Mesenchymal stem cell (in vitro differentiated cells and primary cell): ENCODE measurements around the gene ID1.
A peak's percentile ranks its signal among the peaks of the same experiment; 100 is the strongest.

ENCODE experiments used
- DNase-seq: peaks from one replicate; pipeline ENCODE4 v3.0.0-alpha.2; 2013
- H2AFZ ChIP-seq: one replicate; pipeline ENCODE4 v1.6.1; 2013; ENCODE audit warnings: low read depth, mild to moderate bottlenecking, control low read depth, inconsistent platforms, low read length, moderate library complexity
- H2AK5ac ChIP-seq: 2 replicates; pipeline ENCODE4 v1.6.1; 2013; ENCODE audit warnings: low read length, moderate library complexity, mild to moderate bottlenecking, inconsistent platforms; ENCODE audit not compliant: severe bottlenecking
- H2BK120ac ChIP-seq: one replicate; pipeline ENCODE4 v1.6.1; 2013; ENCODE audit warnings: low read depth, mild to moderate bottlenecking, inconsistent platforms, low read length, moderate library complexity
- H2BK12ac ChIP-seq, 2 experiments: one replicate each; pipeline ENCODE4 v1.6.1; 2013; ENCODE audit warnings: inconsistent platforms in 2 of 2, low read length in 2 of 2, mild to moderate bottlenecking in 2 of 2, moderate library complexity in 2 of 2, control low read depth in 1 of 2
- H2BK15ac ChIP-seq: one replicate; pipeline ENCODE4 v1.6.1; 2013; ENCODE audit warnings: mild to moderate bottlenecking, low read depth, inconsistent platforms; ENCODE audit not compliant: poor library complexity, severe bottlenecking
- H2BK5ac ChIP-seq: 2 replicates; pipeline ENCODE4 v1.6.1; 2013; ENCODE audit warnings: low read depth, mild to moderate bottlenecking, low read length, control low read depth, inconsistent platforms; ENCODE audit not compliant: poor library complexity, severe bottlenecking
- H3K14ac ChIP-seq, 2 experiments: one replicate each; pipeline ENCODE4 v1.6.1; 2013; ENCODE audit warnings: inconsistent platforms in 2 of 2, low read length in 2 of 2, control low read depth in 1 of 2, mild to moderate bottlenecking in 1 of 2, moderate library complexity in 1 of 2
- H3K18ac ChIP-seq, 2 experiments: one replicate each; pipeline ENCODE4 v1.6.1; 2013; ENCODE audit warnings: inconsistent platforms in 2 of 2, low read length in 2 of 2, control low read depth in 1 of 2, low read depth in 1 of 2, mild to moderate bottlenecking in 1 of 2
- H3K23ac ChIP-seq, 2 experiments: one replicate each; pipeline ENCODE4 v1.6.1; 2013; ENCODE audit warnings: inconsistent platforms in 2 of 2, low read length in 2 of 2, mild to moderate bottlenecking in 2 of 2, moderate library complexity in 2 of 2, control low read depth in 1 of 2
- H3K27ac ChIP-seq: 2 replicates; pipeline ENCODE4 v1.5.1; 2013; ENCODE audit warnings: mild to moderate bottlenecking, moderate library complexity, low read length, control low read depth, inconsistent platforms; ENCODE audit not compliant: poor library complexity, severe bottlenecking
- H3K27me3 ChIP-seq, 2 experiments: 2 replicates each; pipeline versions ENCODE4 v1.6.1 to v1.7.0; 2013; ENCODE audit warnings: low read length in 2 of 2, mild to moderate bottlenecking in 2 of 2, moderate library complexity in 2 of 2, control low read depth in 1 of 2, inconsistent platforms in 1 of 2; ENCODE audit not compliant: control insufficient read depth in 1 of 2, insufficient read depth in 1 of 2
- H3K36me3 ChIP-seq, 2 experiments: 2 replicates each; pipeline versions ENCODE4 v1.6.1 to v1.7.0; 2013; ENCODE audit warnings: low read length in 2 of 2, control low read depth in 1 of 2, inconsistent platforms in 1 of 2, low read depth in 1 of 2, mild to moderate bottlenecking in 1 of 2; ENCODE audit not compliant: insufficient read depth in 2 of 2, control insufficient read depth in 1 of 2
- H3K4ac ChIP-seq, 2 experiments: one replicate each; pipeline ENCODE4 v1.6.1; 2013; ENCODE audit warnings: inconsistent platforms in 2 of 2, low read length in 2 of 2, mild to moderate bottlenecking in 2 of 2, moderate library complexity in 2 of 2, control low read depth in 1 of 2, low read depth in 1 of 2
- H3K4me1 ChIP-seq: 2 replicates; pipeline ENCODE4 v1.6.1; 2013; ENCODE audit warnings: low read depth, low read length, control low read depth; ENCODE audit not compliant: control insufficient read depth, insufficient read depth
- H3K4me2 ChIP-seq: 2 replicates; pipeline ENCODE4 v1.6.1; 2013; ENCODE audit warnings: low read length, mild to moderate bottlenecking, inconsistent platforms; ENCODE audit not compliant: poor library complexity, severe bottlenecking
- H3K4me3 ChIP-seq, 2 experiments: 2 replicates each; pipeline versions ENCODE4 v1.5.1 to v1.7.0; 2013; ENCODE audit warnings: low read length in 2 of 2, mild to moderate bottlenecking in 2 of 2, control low read depth in 1 of 2, low read depth in 1 of 2; ENCODE audit not compliant: insufficient read depth in 1 of 2
- H3K79me1 ChIP-seq: replicated peaks from 2 replicates; pipeline ENCODE4 v1.6.1; 2013; ENCODE audit warnings: mild to moderate bottlenecking, control low read depth, low read length, inconsistent platforms; ENCODE audit not compliant: poor library complexity, severe bottlenecking
- H3K9ac ChIP-seq: 2 replicates; pipeline ENCODE4 v1.7.0; 2013; ENCODE audit warnings: mild to moderate bottlenecking, low read length, moderate library complexity
- H3K9me3 ChIP-seq: 2 replicates; pipeline ENCODE4 v1.7.0; 2013; ENCODE audit warnings: mild to moderate bottlenecking, low read length; ENCODE audit not compliant: control insufficient read depth
- H4K8ac ChIP-seq: one replicate; pipeline ENCODE4 v1.6.1; 2013; ENCODE audit warnings: inconsistent platforms, mild to moderate bottlenecking, low read length, moderate library complexity
- H4K91ac ChIP-seq: one replicate; pipeline ENCODE4 v1.6.1; 2013; ENCODE audit warnings: mild to moderate bottlenecking, low read length, inconsistent platforms
- WGBS: methylation state at CpG from one replicate; pipeline ENCODE4 v1.1.7; 2013; ENCODE audit warnings: mixed read lengths; 5-methylcytosine and 5-hydroxymethylcytosine counted together

ID1 gene

DNA sequence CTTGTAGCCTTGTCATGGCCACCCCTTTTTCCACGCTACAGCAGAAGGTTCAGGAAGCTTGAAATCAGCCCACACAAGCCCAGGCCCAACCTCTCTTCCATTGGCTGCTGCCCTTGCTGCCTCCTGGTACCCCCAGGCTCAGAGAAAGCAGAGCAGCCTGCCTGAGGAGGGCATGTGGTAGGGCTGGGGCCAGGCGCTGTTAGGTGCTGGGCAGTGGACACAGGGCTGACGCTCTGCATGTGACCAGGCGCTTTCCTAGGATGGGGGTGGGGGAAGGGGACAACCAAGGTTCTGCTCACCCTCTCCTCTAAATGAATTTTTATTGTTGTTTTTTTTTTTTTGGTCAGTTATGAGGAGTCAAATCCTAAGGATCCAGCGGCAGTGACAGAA lies 36.3 kb upstream of the ID1 start:
- Histone ChIP-seq H2BK120ac (peak overlapping the region; percentile 11), H3K18ac (peak overlapping the region in 1 of 2 experiments; percentile 5), H2BK15ac (no peak overlapping the region), H3K36me3 (peaks cover 60 to 63% of the 10 kb centered on the region in 2 experiments), H3K79me1 (peaks cover 14% of the 10 kb centered on the region), H2BK12ac (peak overlapping the region; percentile 15 to 16), H4K8ac (peak overlapping the region; percentile 57), H3K27me3 (no peaks in the 10 kb centered on the region), H3K14ac (no peak overlapping the region), H3K4ac (no peak overlapping the region), H2AFZ (no peak overlapping the region), H3K23ac (no peak overlapping the region), H3K4me1 (peaks cover 57% of the 10 kb centered on the region), H2BK5ac (peak overlapping the region; percentile 12), H4K91ac (peak overlapping the region; percentile 22), H3K9ac (peak overlapping the region; percentile 60), H3K9me3 (no peaks in the 10 kb centered on the region), H3K4me2 (no peak overlapping the region), H3K4me3 (no peak overlapping the region), H2AK5ac (peak overlapping the region; percentile 41), H3K27ac (peak overlapping the region; percentile 18)
- 77% methylated on average over 5 of the region's 5 CpGs for WGBS
- no peak for DNase-seq

DNA sequence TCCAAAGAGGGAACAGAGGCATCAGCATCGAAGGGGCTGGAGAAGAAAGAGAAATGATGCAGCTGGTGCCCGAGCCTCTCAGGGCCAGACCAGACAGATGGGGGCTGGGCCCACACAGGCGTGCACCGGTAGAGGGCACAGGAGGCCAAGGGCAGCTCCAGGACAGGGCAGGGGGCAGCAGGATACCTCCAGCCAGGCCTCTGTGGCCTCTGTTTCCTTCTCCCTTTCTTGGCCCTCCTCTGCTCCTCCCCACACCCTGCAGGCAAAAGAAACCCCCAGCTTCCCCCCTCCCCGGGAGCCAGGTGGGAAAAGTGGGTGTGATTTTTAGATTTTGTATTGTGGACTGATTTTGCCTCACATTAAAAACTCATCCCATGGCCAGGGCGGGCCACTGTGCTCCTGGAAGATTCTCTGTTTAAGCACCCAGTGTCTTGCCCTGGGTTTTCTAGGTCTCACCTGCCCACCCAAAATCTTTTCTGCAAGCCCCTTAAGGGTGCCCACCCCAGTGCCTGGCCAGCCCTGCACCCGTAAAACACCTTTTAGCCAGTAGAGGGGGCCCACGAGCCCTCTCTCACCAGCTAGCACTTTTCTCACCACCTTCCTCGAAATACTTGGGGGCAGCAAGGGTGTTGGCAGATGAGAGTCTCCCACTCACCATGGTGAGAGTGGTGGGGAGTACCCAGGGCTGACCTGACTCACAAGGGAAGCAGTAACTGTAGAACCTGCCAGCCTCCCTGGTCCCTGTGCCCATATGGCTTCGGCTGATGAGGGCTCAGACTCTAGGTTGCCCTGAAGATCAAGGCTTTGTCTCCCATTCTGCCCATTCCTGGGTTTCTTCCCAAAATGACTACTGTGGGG lies 35.7 kb upstream of the ID1 start:
- DNase-seq, result peak; percentile 71
- no peak overlapping the region for H2BK5ac ChIP-seq
- H2BK120ac ChIP-seq, result no peak overlapping the region
- H3K14ac ChIP-seq, result no peak overlapping the region
- peak overlapping the region; percentile 60 for H3K9ac ChIP-seq
- peak overlapping the region; percentile 71 for H4K91ac ChIP-seq
- H2AFZ ChIP-seq, result no peak overlapping the region
- peak overlapping the region; percentile 90 for H2BK15ac ChIP-seq
- peak overlapping the region; percentile 22 to 57 for H2BK12ac ChIP-seq
- H4K8ac ChIP-seq, result peak overlapping the region; percentile 85
- 37% methylated on average over 9 of the region's 10 CpGs for WGBS
- no peak overlapping the region for H3K23ac ChIP-seq
- peaks cover 54 to 57% of the 10 kb centered on the region in 2 experiments for H3K36me3 ChIP-seq
- no peaks in the 10 kb centered on the region for H3K27me3 ChIP-seq
- H2AK5ac ChIP-seq, result peak overlapping the region; percentile 24
- peaks cover 10% of the 10 kb centered on the region for H3K79me1 ChIP-seq
- H3K27ac ChIP-seq, result peak overlapping the region; percentile 2
- peaks cover 56% of the 10 kb centered on the region for H3K4me1 ChIP-seq
- H3K18ac ChIP-seq, result peak overlapping the region; percentile 4 to 81
- no peak overlapping the region for H3K4me3 ChIP-seq
- no peaks in the 10 kb centered on the region for H3K9me3 ChIP-seq
- no peak overlapping the region for H3K4me2 ChIP-seq
- H3K4ac ChIP-seq, result peak overlapping the region in 1 of 2 experiments; percentile 5

DNA sequence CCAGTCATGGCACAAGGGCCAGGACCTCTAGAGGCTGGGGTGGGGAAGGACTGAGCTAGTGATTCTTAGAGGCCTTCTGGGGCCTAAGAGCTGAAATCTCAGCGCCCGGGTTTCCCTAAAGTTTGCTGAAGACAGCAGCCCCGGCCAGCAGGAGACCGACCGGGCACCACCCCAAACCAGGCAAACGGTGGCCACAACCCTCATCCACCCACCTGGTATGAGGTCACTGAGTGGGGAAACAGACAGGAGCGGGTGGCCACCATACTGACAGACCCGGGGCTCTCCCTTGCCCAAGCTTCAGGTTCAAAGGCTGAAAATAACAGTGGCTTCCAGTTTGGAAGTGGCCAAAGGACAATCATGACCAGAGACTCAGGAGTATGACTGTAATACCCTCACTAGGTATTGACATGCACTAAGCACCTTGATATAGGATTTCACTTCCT lies 35.0 kb upstream of the ID1 start:
- Histone ChIP-seq H3K4ac (peak overlapping the region; percentile 5 to 52), H4K91ac (peak overlapping the region; percentile 70), H3K9ac (peak overlapping the region; percentile 60), H3K9me3 (no peaks in the 10 kb centered on the region), H3K23ac (no peak overlapping the region), H3K79me1 (peaks cover 8% of the 10 kb centered on the region), H2BK15ac (peak overlapping the region; percentile 52), H3K27ac (peak overlapping the region; percentile 5), H3K36me3 (peaks cover 51 to 55% of the 10 kb centered on the region in 2 experiments), H3K4me2 (no peak overlapping the region), H4K8ac (peak overlapping the region; percentile 85), H2BK120ac (no peak overlapping the region), H3K4me1 (peaks cover 56% of the 10 kb centered on the region), H3K18ac (peak overlapping the region; percentile 17 to 26), H2BK5ac (no peak overlapping the region), H2BK12ac (peak overlapping the region; percentile 22 to 34), H3K27me3 (no peaks in the 10 kb centered on the region), H3K4me3 (no peak overlapping the region), H2AK5ac (peak overlapping the region; percentile 24), H2AFZ (no peak overlapping the region), H3K14ac (no peak overlapping the region)
- WGBS, result 91% methylated on average over 8 of the region's 8 CpGs
- no peak for DNase-seq
